ENCODE measurements around the gene SERPINI1.

DNA sequence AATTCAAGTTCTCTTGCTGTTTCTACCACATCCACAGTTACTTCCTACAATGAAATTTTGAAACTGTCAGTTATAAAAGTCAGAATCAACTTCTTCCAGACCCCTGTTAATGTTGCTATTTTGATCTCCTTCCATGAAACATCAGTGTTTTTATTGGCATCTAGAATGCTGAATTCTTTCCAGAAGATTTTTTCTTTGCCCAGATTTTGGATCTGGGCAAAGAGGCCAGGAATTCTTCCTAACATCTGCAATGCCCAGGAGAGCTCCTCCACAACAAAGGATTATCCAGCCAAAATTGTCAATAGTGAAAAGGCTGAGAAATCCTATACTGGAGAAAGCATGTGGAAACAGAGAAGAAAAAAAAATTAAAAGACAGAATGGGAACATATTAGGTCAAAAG is 75.5 kb downstream of the SERPINI1 start:
- no peak for TF ChIP-seq FOXM1 (IDR thresholded peaks at IDR 0.05; ENCODE audit: low read depth)
- no peak for TF ChIP-seq FOXM1 (CRISPR knock-in tag; IDR thresholded peaks at IDR 0.05; ENCODE audit: low read depth)
- no peak for TF ChIP-seq NFYB (IDR thresholded peaks at IDR 0.05; ENCODE audit: extremely low read depth, insufficient read length)
- no peak for TF ChIP-seq BDP1 (IDR thresholded peaks at IDR 0.05; ENCODE audit: insufficient read depth, insufficient read length)
- no peak for TF ChIP-seq ZNF639 (CRISPR knock-in tag; conservative IDR thresholded peaks at IDR 0.05 in 1 of 2, IDR thresholded peaks at IDR 0.05 in 1 of 2)
- TF ChIP-seq FOXP4 (CRISPR knock-in tag; IDR thresholded peaks at IDR 0.05; ENCODE audit: borderline replicate concordance), result no peak
- no peak for TF ChIP-seq POLR2AphosphoS5 (IDR thresholded peaks at IDR 0.05; ENCODE audit: control insufficient read depth, insufficient read depth, low read depth, low read length)
- TF ChIP-seq MYC (IDR thresholded peaks at IDR 0.05; ENCODE audit: low read depth, low read length), result no peak
- TF ChIP-seq MYC (CRISPR knock-in tag; IDR thresholded peaks at IDR 0.05; ENCODE audit: borderline replicate concordance, low read depth), result no peak
- TF ChIP-seq CBX2 (IDR thresholded peaks at IDR 0.05; ENCODE audit: insufficient read depth, low read length, poor library complexity, severe bottlenecking), result no peak
- no peak for TF ChIP-seq NFE2L1 (tag; IDR thresholded peaks at IDR 0.05; ENCODE audit: borderline replicate concordance, low read depth)
- TF ChIP-seq JUN (IDR thresholded peaks at IDR 0.05; ENCODE audit: borderline replicate concordance, low read depth, low read length), result no peak
- no peak for TF ChIP-seq JUN (CRISPR knock-in tag; IDR thresholded peaks at IDR 0.05; ENCODE audit: borderline replicate concordance)
- TF ChIP-seq HMG20B (CRISPR knock-in tag; IDR thresholded peaks at IDR 0.05), result no peak
- TF ChIP-seq, protein P1, sequence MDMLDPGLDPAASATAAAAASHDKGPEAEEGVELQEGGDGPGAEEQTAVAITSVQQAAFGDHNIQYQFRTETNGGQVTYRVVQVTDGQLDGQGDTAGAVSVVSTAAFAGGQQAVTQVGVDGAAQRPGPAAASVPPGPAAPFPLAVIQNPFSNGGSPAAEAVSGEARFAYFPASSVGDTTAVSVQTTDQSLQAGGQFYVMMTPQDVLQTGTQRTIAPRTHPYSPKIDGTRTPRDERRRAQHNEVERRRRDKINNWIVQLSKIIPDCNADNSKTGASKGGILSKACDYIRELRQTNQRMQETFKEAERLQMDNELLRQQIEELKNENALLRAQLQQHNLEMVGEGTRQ (CRISPR knock-in tag; IDR thresholded peaks at IDR 0.05), result no peak
- TF ChIP-seq, protein P2, sequence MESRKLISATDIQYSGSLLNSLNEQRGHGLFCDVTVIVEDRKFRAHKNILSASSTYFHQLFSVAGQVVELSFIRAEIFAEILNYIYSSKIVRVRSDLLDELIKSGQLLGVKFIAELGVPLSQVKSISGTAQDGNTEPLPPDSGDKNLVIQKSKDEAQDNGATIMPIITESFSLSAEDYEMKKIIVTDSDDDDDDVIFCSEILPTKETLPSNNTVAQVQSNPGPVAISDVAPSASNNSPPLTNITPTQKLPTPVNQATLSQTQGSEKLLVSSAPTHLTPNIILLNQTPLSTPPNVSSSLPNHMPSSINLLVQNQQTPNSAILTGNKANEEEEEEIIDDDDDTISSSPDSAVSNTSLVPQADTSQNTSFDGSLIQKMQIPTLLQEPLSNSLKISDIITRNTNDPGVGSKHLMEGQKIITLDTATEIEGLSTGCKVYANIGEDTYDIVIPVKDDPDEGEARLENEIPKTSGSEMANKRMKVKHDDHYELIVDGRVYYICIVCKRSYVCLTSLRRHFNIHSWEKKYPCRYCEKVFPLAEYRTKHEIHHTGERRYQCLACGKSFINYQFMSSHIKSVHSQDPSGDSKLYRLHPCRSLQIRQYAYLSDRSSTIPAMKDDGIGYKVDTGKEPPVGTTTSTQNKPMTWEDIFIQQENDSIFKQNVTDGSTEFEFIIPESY (CRISPR knock-in tag; IDR thresholded peaks at IDR 0.05), result no peak
- TF ChIP-seq CBX3 (IDR thresholded peaks at IDR 0.05; ENCODE audit: borderline replicate concordance in 1 of 2, low read length in 2 of 2), result no peak

All from K562 (cell line).